HepG2 (cell line): ENCODE results near the gene OSER1. TPM values are rescaled to one million over a fixed set of nuclear protein-coding genes. Genes with fewer than 3 reads are reported as not detected.

Experiments
- ARHGAP35 ChIP-seq: sonication (generic); formaldehyde crosslinking; IDR thresholded peaks from 2 replicates; pipeline ENCODE4 v1.9.0; 2022; ENCODE audit warnings: mild to moderate bottlenecking, inconsistent platforms, moderate library complexity, missing genetic modification reagents, borderline replicate concordance
- CHD4 ChIP-seq: fragments of 200-600 bp; sonication (generic); IDR thresholded peaks from 2 replicates; pipeline ENCODE4 v1.7.0; 2017; ENCODE audit warnings: mild to moderate bottlenecking, low read length, borderline replicate concordance
- ESRRA ChIP-seq: sonication (generic); formaldehyde crosslinking; IDR thresholded peaks from 2 replicates; pipeline ENCODE4 v1.5.1; 2020; ENCODE audit warnings: mild to moderate bottlenecking, low read depth, missing genetic modification reagents
- HNF4A ChIP-seq: sonication (generic); formaldehyde crosslinking; IDR thresholded peaks from 2 replicates; pipeline ENCODE4 v1.4.0; 2020; ENCODE audit warnings: missing genetic modification reagents
- HOXA9 ChIP-seq: sonication (generic); formaldehyde crosslinking; IDR thresholded peaks from 2 replicates; pipeline ENCODE4 v1.8.1; 2022; ENCODE audit warnings: missing genetic modification reagents, mild to moderate bottlenecking, moderate library complexity, borderline replicate concordance
- JUN ChIP-seq: sonication (generic); formaldehyde crosslinking; IDR thresholded peaks from 2 replicates; pipeline ENCODE4 v1.4.0; 2020; ENCODE audit warnings: mild to moderate bottlenecking, missing genetic modification reagents
- PLRG1 ChIP-seq: fragments of 450-650 bp; conservative IDR thresholded peaks from 2 replicates; pipeline ENCODE4 v1.6.1; 2016
- PRPF4 ChIP-seq: fragments of 200-400 bp; formaldehyde crosslinking; IDR thresholded peaks from 2 replicates; pipeline ENCODE4 v1.6.1; 2016; ENCODE audit warnings: low read length, low read depth; ENCODE audit not compliant: poor library complexity, severe bottlenecking
- RXRB ChIP-seq: IDR thresholded peaks from 2 replicates; pipeline ENCODE4 v1.6.1; 2016; ENCODE audit warnings: borderline replicate concordance, missing genetic modification reagents, missing compliant biosample characterization
- SRY ChIP-seq: sonication (generic); formaldehyde crosslinking; IDR thresholded peaks from 2 replicates; pipeline ENCODE4 v1.8.0; 2022; ENCODE audit warnings: mild to moderate bottlenecking, missing genetic modification reagents
- ZBTB7A ChIP-seq: sonication (generic); formaldehyde crosslinking; IDR thresholded peaks from 2 replicates; pipeline ENCODE4 v1.8.0; 2022; ENCODE audit warnings: mild to moderate bottlenecking, missing genetic modification reagents
- ZNF331 ChIP-seq: sonication (generic); formaldehyde crosslinking; IDR thresholded peaks from 2 replicates; pipeline ENCODE4 v1.4.0; 2020; ENCODE audit warnings: missing genetic modification reagents
- ZNF33B ChIP-seq: sonication (generic); formaldehyde crosslinking; IDR thresholded peaks from 2 replicates; pipeline ENCODE4 v1.5.1; 2020; ENCODE audit warnings: mild to moderate bottlenecking, missing genetic modification reagents
- ZNF34 ChIP-seq: sonication (generic); formaldehyde crosslinking; IDR thresholded peaks from 2 replicates; pipeline ENCODE4 v1.4.0; 2020; ENCODE audit warnings: mild to moderate bottlenecking, missing genetic modification reagents, borderline replicate concordance
- ZNF446 ChIP-seq: sonication (generic); formaldehyde crosslinking; IDR thresholded peaks from 2 replicates; pipeline ENCODE4 v1.5.0; 2020; ENCODE audit warnings: mild to moderate bottlenecking, missing genetic modification reagents
- ZNF468 ChIP-seq: sonication (generic); formaldehyde crosslinking; IDR thresholded peaks from 2 replicates; pipeline ENCODE4 v1.8.0; 2022; ENCODE audit warnings: mild to moderate bottlenecking, moderate library complexity, missing genetic modification reagents
- ZNF646 ChIP-seq: sonication (generic); formaldehyde crosslinking; IDR thresholded peaks from 2 replicates; pipeline ENCODE4 v1.9.0; 2021; ENCODE audit warnings: mild to moderate bottlenecking, missing genetic modification reagents
- polyA plus RNA-seq, 8 experiments: library from polyadenylated mRNA; depleted of rRNA in 3 of 8; stranded (reverse) in 7 of 8; unstranded in 1 of 8; fragments of >200 nt; fragmentation: Illumina TruSeq in 4 of 8; extraction: Trizol in 4 of 8; gene quantifications; 2 replicates each; pipeline versions ENCODE4 v1.2.1 to v1.2.3, GENCODE V29; 2011 to 2016; ENCODE audit warnings: low read depth in 4 of 8, missing spikeins in 1 of 8, mixed read lengths in 1 of 8; ENCODE audit not compliant: insufficient read depth in 1 of 8
- total RNA-seq, 5 experiments: library from RNA; depleted of rRNA; stranded (reverse); fragments of >200 nt; fragmentation: Illumina TruSeq; extraction: Trizol; gene quantifications; 2 replicates each; pipeline ENCODE4 v1.2.3, GENCODE V29; 2016; ENCODE audit warnings: low read depth in 1 of 5
- TF ChIP-seq, protein P1 (sequence below): sonication (generic); formaldehyde crosslinking; IDR thresholded peaks from 2 replicates; pipeline ENCODE4 v1.8.1; 2022; ENCODE audit warnings: low read depth, mild to moderate bottlenecking, missing genetic modification reagents
- TF ChIP-seq, protein P2 (sequence below): sonication (generic); formaldehyde crosslinking; IDR thresholded peaks from 2 replicates; pipeline ENCODE4 v1.4.0; 2020; ENCODE audit warnings: missing genetic modification reagents

Gene OSER1
- total and polyA plus RNA-seq, 2 of the 13 experiments (the other 11 are each of a cell fraction or from before 2014, with no cell fraction given) = 71.2 to 71.5 TPM

- TF ChIP-seq SRY (CRISPR knock-in tag) (peak; percentile 50; the same call in 1 of the 2 replicates), PLRG1 (no peak), ZNF331 (CRISPR knock-in tag) (peak; percentile 45; the same call in 1 of the 2 replicates), ZNF468 (CRISPR knock-in tag) (no peak), JUN (CRISPR knock-in tag) (0 out of 2 replicates have a peak, but pooled peaks have one; percentile 7), ZBTB7A (CRISPR knock-in tag) (peak; percentile 22; the same call in 1 of the 2 replicates), HNF4A (CRISPR knock-in tag) (0 out of 2 replicates have a peak, but pooled peaks have one; percentile 20), ZNF34 (CRISPR knock-in tag) (no peak), ZNF646 (CRISPR knock-in tag) (no peak), ESRRA (CRISPR knock-in tag) (no peak), CHD4 (no peak), PRPF4 (no peak), ARHGAP35 (CRISPR knock-in tag) (peak; percentile 58; the same call in 1 of the 2 replicates), ZNF33B (CRISPR knock-in tag) (no peak), ZNF446 (no peak), RXRB (0 out of 2 replicates have a peak, but pooled peaks have one; percentile 10), HOXA9 (CRISPR knock-in tag) (peak; percentile 47; the same call in 1 of the 2 replicates)
- TF ChIP-seq, protein P1, sequence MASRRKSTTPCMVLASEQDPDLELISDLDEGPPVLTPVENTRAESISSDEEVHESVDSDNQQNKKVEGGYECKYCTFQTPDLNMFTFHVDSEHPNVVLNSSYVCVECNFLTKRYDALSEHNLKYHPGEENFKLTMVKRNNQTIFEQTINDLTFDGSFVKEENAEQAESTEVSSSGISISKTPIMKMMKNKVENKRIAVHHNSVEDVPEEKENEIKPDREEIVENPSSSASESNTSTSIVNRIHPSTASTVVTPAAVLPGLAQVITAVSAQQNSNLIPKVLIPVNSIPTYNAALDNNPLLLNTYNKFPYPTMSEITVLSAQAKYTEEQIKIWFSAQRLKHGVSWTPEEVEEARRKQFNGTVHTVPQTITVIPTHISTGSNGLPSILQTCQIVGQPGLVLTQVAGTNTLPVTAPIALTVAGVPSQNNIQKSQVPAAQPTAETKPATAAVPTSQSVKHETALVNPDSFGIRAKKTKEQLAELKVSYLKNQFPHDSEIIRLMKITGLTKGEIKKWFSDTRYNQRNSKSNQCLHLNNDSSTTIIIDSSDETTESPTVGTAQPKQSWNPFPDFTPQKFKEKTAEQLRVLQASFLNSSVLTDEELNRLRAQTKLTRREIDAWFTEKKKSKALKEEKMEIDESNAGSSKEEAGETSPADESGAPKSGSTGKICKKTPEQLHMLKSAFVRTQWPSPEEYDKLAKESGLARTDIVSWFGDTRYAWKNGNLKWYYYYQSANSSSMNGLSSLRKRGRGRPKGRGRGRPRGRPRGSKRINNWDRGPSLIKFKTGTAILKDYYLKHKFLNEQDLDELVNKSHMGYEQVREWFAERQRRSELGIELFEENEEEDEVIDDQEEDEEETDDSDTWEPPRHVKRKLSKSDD = 0 out of 2 replicates have a peak, but pooled peaks have one; percentile 13
- TF ChIP-seq, protein P2, sequence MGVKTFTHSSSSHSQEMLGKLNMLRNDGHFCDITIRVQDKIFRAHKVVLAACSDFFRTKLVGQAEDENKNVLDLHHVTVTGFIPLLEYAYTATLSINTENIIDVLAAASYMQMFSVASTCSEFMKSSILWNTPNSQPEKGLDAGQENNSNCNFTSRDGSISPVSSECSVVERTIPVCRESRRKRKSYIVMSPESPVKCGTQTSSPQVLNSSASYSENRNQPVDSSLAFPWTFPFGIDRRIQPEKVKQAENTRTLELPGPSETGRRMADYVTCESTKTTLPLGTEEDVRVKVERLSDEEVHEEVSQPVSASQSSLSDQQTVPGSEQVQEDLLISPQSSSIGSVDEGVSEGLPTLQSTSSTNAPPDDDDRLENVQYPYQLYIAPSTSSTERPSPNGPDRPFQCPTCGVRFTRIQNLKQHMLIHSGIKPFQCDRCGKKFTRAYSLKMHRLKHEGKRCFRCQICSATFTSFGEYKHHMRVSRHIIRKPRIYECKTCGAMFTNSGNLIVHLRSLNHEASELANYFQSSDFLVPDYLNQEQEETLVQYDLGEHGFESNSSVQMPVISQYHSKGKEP (CRISPR knock-in tag) = 0 out of 2 replicates have a peak, but pooled peaks have one; percentile 72
Measured at GRCh38 chr20:44209686-44210405, 725 bp downstream of the OSER1 start (continued).
